SK-N-SH (cell line): Measurements from ENCODE around the gene CCDC24.

Experiments used
- CTCF ChIP-seq: fragments of 200-600 bp; sonication (generic); IDR thresholded peaks from 2 replicates; pipeline ENCODE4 v1.6.1; 2017; ENCODE audit warnings: antibody characterized with exemption, mild to moderate bottlenecking, moderate library complexity
- EZH2phosphoT487 ChIP-seq: fragments of 200-600 bp; sonication (generic); IDR thresholded peaks from 2 replicates; pipeline ENCODE4 v1.6.1; 2017; ENCODE audit warnings: low read depth, mixed run types, mild to moderate bottlenecking, antibody characterized with exemption, moderate library complexity, borderline replicate concordance
- JUND ChIP-seq: IDR thresholded peaks from 2 replicates; pipeline ENCODE4 v1.4.0; 2012
- NFIC ChIP-seq: IDR thresholded peaks from 2 replicates; pipeline ENCODE4 v1.4.0; 2012; ENCODE audit warnings: borderline replicate concordance
- REST ChIP-seq: IDR thresholded peaks from 2 replicates; pipeline ENCODE4 v1.6.1; 2012; ENCODE audit warnings: mild to moderate bottlenecking, low read depth, low read length, moderate library complexity
- TCF12 ChIP-seq: IDR thresholded peaks from 2 replicates; pipeline ENCODE4 v1.4.0; 2012
- USF1 ChIP-seq: IDR thresholded peaks from 2 replicates; pipeline ENCODE4 v1.4.0; 2012; ENCODE audit warnings: low read depth, borderline replicate concordance
- YY1 ChIP-seq: IDR thresholded peaks from 2 replicates; pipeline ENCODE4 v1.4.0; 2012; ENCODE audit warnings: low read depth, mild to moderate bottlenecking

- TF ChIP-seq YY1 (no peak), CTCF (no peak), EZH2phosphoT487 (no peak), TCF12 (no peak), REST (no peak), USF1 (no peak), NFIC (no peak), JUND (no peak)
Observed at GRCh38 chr1:43973981-43974442, 17.4 kb upstream of the CCDC24 start.
